Activated naive CD4-positive, alpha-beta T cell treated with anti-CD3 and anti-CD28 coated beads for 36 hours (primary cell): ENCODE measurements around the gene MVP. TPM values are rescaled to one million over a fixed set of nuclear protein-coding genes. Genes with fewer than 3 reads are reported as not detected.
"Not testable (repeated sequence)": the region's sequence is repeated elsewhere in the genome, so short reads cannot be mapped to it uniquely, and the experiment has no call there.

Source experiments
- CTCF ChIA-PET: fragments of 350-600 bp; sonication (Branson Sonifier 250); formaldehyde crosslinking; loops from one replicate; lab custom pipeline; 2021; ENCODE audit warnings: antibody characterized with exemption; lab: Charles Lee
- DNase-seq: peaks from one replicate; pipeline ENCODE4 v3.0.0-alpha.2; 2020
- H3K27ac Mint-ChIP-seq: one replicate; pipeline ENCODE4 v1.8.0; 2021; ENCODE audit warnings: mild to moderate bottlenecking, mixed read lengths
- H3K27me3 Mint-ChIP-seq: one replicate; pipeline ENCODE4 v1.8.0; 2021; ENCODE audit warnings: low read depth, mixed read lengths
- H3K36me3 Mint-ChIP-seq: one replicate; pipeline ENCODE4 v1.8.0; 2021; ENCODE audit warnings: low read depth, mixed read lengths
- H3K4me1 Mint-ChIP-seq: one replicate; pipeline ENCODE4 v1.8.0; 2021; ENCODE audit warnings: low read depth, mixed read lengths
- H3K4me3 Mint-ChIP-seq: one replicate; pipeline ENCODE4 v1.8.0; 2021; ENCODE audit warnings: mild to moderate bottlenecking, moderate library complexity, mixed read lengths
- H3K9me3 Mint-ChIP-seq: one replicate; pipeline ENCODE4 v1.8.0; 2021; ENCODE audit warnings: mixed read lengths
- intact Hi-C: fragments of 100-400 bp; cut with micrococcal nuclease; formaldehyde crosslinking; loops from one replicate; pipeline ENCODE4 v1.15.1; 2023
- total RNA-seq, 2 experiments: library from RNA; stranded (reverse); gene quantifications; one replicate each; pipeline ENCODE4 v1.2.3, GENCODE V29; 2021

Gene MVP
- total RNA-seq, 2 experiments from 2014 or later, result 84.1 to 86.9 TPM

- Mint-ChIP-seq H3K27ac (peak within 1 kb of the TSS; percentile 98), H3K27me3 (no peaks in the 10 kb centered on the region), H3K36me3 (peaks cover 32% of the 10 kb centered on the region), H3K9me3 (no peaks in the 10 kb centered on the region), H3K4me1 (peaks cover 35% of the 10 kb centered on the region), H3K4me3 (peak within 1 kb of the TSS; percentile 100)
- CTCF ChIA-PET, result interaction anchor here (0.6 to 3.6 kb wide), 21 partner anchors 13 to 232 kb away, joined by 3 to 35 read pairs (median 4); partner anchors contain the start of genes MAZ, PAGR1 and SPN
- intact Hi-C loops, result loop anchor here (1.0 kb wide), 5 partner anchors 15 to 90 kb away; no protein-coding TSS in a partner anchor
- peak; percentile 100 for DNase-seq
Observed at GRCh38 chr16:29790183-29790948, 29.9 kb upstream of the MVP start, which contains the start of gene KIF22. Gene KIF22 (plus strand): TSS chr16:29790751. CDS start chr16:29790760, 9 bp downstream.

- Mint-ChIP-seq H3K36me3 (peaks cover 32% of the 10 kb centered on the region), H3K4me3 (peak overlapping the region; percentile 100), H3K4me1 (peaks cover 30% of the 10 kb centered on the region), H3K9me3 (no peaks in the 10 kb centered on the region), H3K27me3 (no peaks in the 10 kb centered on the region), H3K27ac (peak overlapping the region; percentile 98)
- DNase-seq, result no peak
- CTCF ChIA-PET, result interaction anchor here (0.6 to 3.6 kb wide), 12 partner anchors 12 to 100 kb away, joined by 3 to 35 read pairs (median 6); partner anchors contain the start of gene PAGR1
- intact Hi-C loops, result loop anchor here (1.0 kb wide), 5 partner anchors 14 to 91 kb away; no protein-coding TSS in a partner anchor
Observed at GRCh38 chr16:29790949-29791844, 29.1 kb upstream of the MVP start.

GRCh38 chr16:29791845-29792807, 28.1 kb upstream of the MVP start:
- no peak for DNase-seq
- H3K27ac Mint-ChIP-seq, result peak overlapping the region; percentile 98
- peaks cover 41% of the 10 kb centered on the region for H3K36me3 Mint-ChIP-seq
- no peaks in the 10 kb centered on the region for H3K9me3 Mint-ChIP-seq
- H3K4me1 Mint-ChIP-seq, result peaks cover 30% of the 10 kb centered on the region
- no peaks in the 10 kb centered on the region for H3K27me3 Mint-ChIP-seq
- H3K4me3 Mint-ChIP-seq, result peak overlapping the region; percentile 100
- intact Hi-C loops, result no loop called here
- CTCF ChIA-PET, result interaction anchor here (0.7 kb wide), 1 partner anchor 25 kb away, joined by 4 read pairs; no protein-coding TSS in a partner anchor

- peaks cover 30% of the 10 kb centered on the region for H3K4me1 Mint-ChIP-seq
- peaks cover 49% of the 10 kb centered on the region for H3K36me3 Mint-ChIP-seq
- intact Hi-C loops, H3K27ac Mint-ChIP-seq, H3K4me3 Mint-ChIP-seq, DNase-seq, H3K9me3 Mint-ChIP-seq, H3K27me3 Mint-ChIP-seq: not testable (repeated sequence)
- CTCF ChIA-PET, result interaction anchor here (0.5 kb wide), 1 partner anchor 679 kb away, joined by 5 read pairs; no protein-coding TSS in a partner anchor
Observed at GRCh38 chr16:29793153-29793552, 27.1 kb upstream of the MVP start.

- intact Hi-C loops, result no loop called here
- CTCF ChIA-PET, result interaction anchor here (1.2 to 1.8 kb wide), 3 partner anchors 9 to 94 kb away, joined by 3 to 8 read pairs (median 3); no protein-coding TSS in a partner anchor
- no peak for DNase-seq
- H3K27me3 Mint-ChIP-seq, result no peaks in the 10 kb centered on the region
- no peak overlapping the region for H3K4me3 Mint-ChIP-seq
- H3K36me3 Mint-ChIP-seq, result peaks cover 59% of the 10 kb centered on the region
- H3K4me1 Mint-ChIP-seq, result peaks cover 30% of the 10 kb centered on the region
- no peaks in the 10 kb centered on the region for H3K9me3 Mint-ChIP-seq
- H3K27ac Mint-ChIP-seq, result no peak overlapping the region
Observed at GRCh38 chr16:29794231-29794710, 26.0 kb upstream of the MVP start.

- peak overlapping the region; percentile 12 for H3K27ac Mint-ChIP-seq
- no peak overlapping the region for H3K4me3 Mint-ChIP-seq
- CTCF ChIA-PET, result interaction anchor here (0.8 to 3.5 kb wide), 4 partner anchors 12 to 111 kb away, joined by 3 to 17 read pairs (median 4); partner anchors contain the start of gene KIF22
- no peaks in the 10 kb centered on the region for H3K9me3 Mint-ChIP-seq
- peaks cover 15% of the 10 kb centered on the region for H3K4me1 Mint-ChIP-seq
- peaks cover 57% of the 10 kb centered on the region for H3K36me3 Mint-ChIP-seq
- intact Hi-C loops, result no loop called here
- no peaks in the 10 kb centered on the region for H3K27me3 Mint-ChIP-seq
- DNase-seq, result no peak
Observed at GRCh38 chr16:29802416-29802935, 17.8 kb upstream of the MVP start.

- CTCF ChIA-PET, result interaction anchor here (1.4 to 3.5 kb wide), 7 partner anchors 9 to 104 kb away, joined by 4 to 17 read pairs (median 8); partner anchors contain the start of genes KIF22 and PAGR1
- Mint-ChIP-seq H3K4me3 (peak overlapping the region; percentile 98), H3K9me3 (no peaks in the 10 kb centered on the region), H3K27me3 (no peaks in the 10 kb centered on the region), H3K4me1 (peaks cover 25% of the 10 kb centered on the region), H3K27ac (peak overlapping the region; percentile 100), H3K36me3 (peaks cover 59% of the 10 kb centered on the region)
- intact Hi-C loops, result loop anchor here (2.0 kb wide), 1 partner anchor 17 kb away; the partner anchor contains the start of gene MVP
- DNase-seq, result no peak
Observed at GRCh38 chr16:29804020-29804419, 16.2 kb upstream of the MVP start.

- H3K36me3 Mint-ChIP-seq, result peaks cover 55% of the 10 kb centered on the region
- peak overlapping the region; percentile 98 for H3K4me3 Mint-ChIP-seq
- intact Hi-C loops, result loop anchor here (1.0 to 5.0 kb wide), 13 partner anchors 14 to 982 kb away; partner anchors contain the start of genes ALDOA, ATXN2L, C16orf54 and C16orf92
- CTCF ChIA-PET, result interaction anchor here (0.7 to 3.5 kb wide), 8 partner anchors 10 to 228 kb away, joined by 3 to 17 read pairs (median 6); partner anchors contain the start of genes KIF22 and PAGR1
- peaks cover 28% of the 10 kb centered on the region for H3K4me1 Mint-ChIP-seq
- H3K27me3 Mint-ChIP-seq, result no peaks in the 10 kb centered on the region
- peak overlapping the region; percentile 100 for H3K27ac Mint-ChIP-seq
- DNase-seq, result no peak
- no peaks in the 10 kb centered on the region for H3K9me3 Mint-ChIP-seq
Observed at GRCh38 chr16:29804455-29805231, 15.6 kb upstream of the MVP start.

- CTCF ChIA-PET, result interaction anchor here (0.7 to 2.2 kb wide), 6 partner anchors 11 to 227 kb away, joined by 3 to 12 read pairs (median 6); partner anchors contain the start of gene PAGR1
- DNase-seq, result peak; percentile 99
- Mint-ChIP-seq H3K4me3 (peak overlapping the region; percentile 98), H3K9me3 (no peaks in the 10 kb centered on the region), H3K27me3 (no peaks in the 10 kb centered on the region), H3K36me3 (peaks cover 58% of the 10 kb centered on the region), H3K27ac (peak overlapping the region; percentile 100), H3K4me1 (peaks cover 36% of the 10 kb centered on the region)
- intact Hi-C loops, result loop anchor here (1.0 to 5.0 kb wide), 13 partner anchors 15 to 983 kb away; partner anchors contain the start of genes ALDOA, ATXN2L, C16orf54 and C16orf92
Observed at GRCh38 chr16:29805232-29806098, 14.8 kb upstream of the MVP start.
